ENCODE results near the gene ADAMTSL1. TPM values are rescaled to one million over a fixed set of nuclear protein-coding genes. Genes with fewer than 3 reads are reported as not detected.

The ADAMTSL1 gene
- total RNA-seq, 1 experiment from 2014 or later: 0.94 TPM

DNA sequence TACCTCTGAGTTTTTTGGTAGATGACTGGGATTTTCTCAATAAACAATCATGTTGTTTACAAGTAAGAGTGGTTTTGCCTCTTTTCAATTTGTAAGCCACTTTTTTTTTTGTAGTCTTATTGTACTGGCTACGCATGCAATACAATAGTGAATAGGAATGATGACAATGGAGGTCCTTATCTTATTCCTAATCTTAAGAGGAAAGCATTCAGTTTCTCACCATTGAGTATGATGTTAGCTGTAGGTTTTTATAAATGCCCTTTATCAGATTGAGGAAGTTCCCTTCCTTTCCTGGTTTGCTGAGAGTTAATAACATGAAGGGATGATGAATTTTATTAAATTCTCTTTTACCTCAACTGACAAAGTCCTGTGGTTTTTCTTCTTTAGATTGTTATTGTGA is 155.2 kb downstream of the ADAMTSL1 start (continued):
- TF ChIP-seq CREM (CRISPR knock-in tag; IDR thresholded peaks at IDR 0.05): no peak

DNA sequence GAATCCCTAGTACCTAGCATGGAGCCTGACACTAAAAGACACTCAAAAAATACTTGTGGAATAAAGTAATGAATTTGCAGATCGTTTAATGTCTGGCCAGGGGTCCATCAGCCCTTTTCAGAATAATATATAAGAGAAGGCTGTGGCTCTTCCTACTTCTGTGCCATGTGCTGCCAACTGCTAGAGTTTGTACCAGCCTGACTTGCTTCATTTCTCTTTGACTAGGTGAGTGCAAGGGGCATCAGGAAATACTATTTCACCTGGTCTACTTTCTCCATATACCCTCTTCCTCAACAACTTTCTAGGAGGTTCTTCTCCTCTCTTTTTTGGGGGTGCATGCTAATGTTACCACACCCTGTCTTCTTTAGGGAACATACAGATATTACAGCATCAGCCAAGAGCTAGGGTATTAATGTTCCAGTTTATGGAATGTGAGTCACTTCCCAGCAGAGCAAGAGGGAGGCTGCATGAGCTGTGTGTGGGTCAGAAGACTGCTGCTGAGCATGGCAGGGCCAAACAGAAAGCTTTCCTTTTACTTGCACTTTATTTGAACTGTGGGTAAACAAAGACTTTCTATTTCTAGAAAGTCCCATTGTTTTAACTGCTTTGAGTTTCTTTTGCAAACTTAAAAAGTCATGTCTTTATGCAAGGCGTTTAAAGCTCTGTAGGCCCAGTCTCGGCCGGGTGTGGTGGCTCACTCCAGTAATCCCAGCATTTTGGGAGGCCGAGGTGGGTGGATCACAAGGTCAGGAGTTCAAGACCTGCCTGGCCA is 158.9 kb downstream of the ADAMTSL1 start:
- POLR2A ChIA-PET: no interaction called here
- no peaks in the 10 kb centered on the region for H3K36me3 Mint-ChIP-seq
- DNase-seq (ENCODE audit: low spot score): no peak

More for the DNA sequence above, 158.9 kb downstream of the ADAMTSL1 start:
- Mint-ChIP-seq H3K27ac (no peak overlapping the region), H3K27me3 (ENCODE audit: low read depth) (no peaks in the 10 kb centered on the region), H3K9me3 (no peaks in the 10 kb centered on the region), H3K4me3 (no peak overlapping the region), H3K4me1 (peaks cover 8% of the 10 kb centered on the region)
- CTCF ChIA-PET: interaction anchor here (0.6 kb wide), 1 partner anchor 1003 kb away, joined by 3 read pairs; no protein-coding TSS in a partner anchor
- ATAC-seq: no peak
- no peak for TF ChIP-seq ZNF317 (CRISPR knock-in tag; IDR thresholded peaks at IDR 0.05; ENCODE audit: borderline replicate concordance, low read depth)
- no peak for TF ChIP-seq SMAD4 (CRISPR knock-in tag; IDR thresholded peaks at IDR 0.05)
- TF ChIP-seq, protein P1, sequence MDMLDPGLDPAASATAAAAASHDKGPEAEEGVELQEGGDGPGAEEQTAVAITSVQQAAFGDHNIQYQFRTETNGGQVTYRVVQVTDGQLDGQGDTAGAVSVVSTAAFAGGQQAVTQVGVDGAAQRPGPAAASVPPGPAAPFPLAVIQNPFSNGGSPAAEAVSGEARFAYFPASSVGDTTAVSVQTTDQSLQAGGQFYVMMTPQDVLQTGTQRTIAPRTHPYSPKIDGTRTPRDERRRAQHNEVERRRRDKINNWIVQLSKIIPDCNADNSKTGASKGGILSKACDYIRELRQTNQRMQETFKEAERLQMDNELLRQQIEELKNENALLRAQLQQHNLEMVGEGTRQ (CRISPR knock-in tag; IDR thresholded peaks at IDR 0.05): no peak
- TF ChIP-seq RORB (CRISPR knock-in tag; IDR thresholded peaks at IDR 0.05): no peak
- TF ChIP-seq, protein P2, sequence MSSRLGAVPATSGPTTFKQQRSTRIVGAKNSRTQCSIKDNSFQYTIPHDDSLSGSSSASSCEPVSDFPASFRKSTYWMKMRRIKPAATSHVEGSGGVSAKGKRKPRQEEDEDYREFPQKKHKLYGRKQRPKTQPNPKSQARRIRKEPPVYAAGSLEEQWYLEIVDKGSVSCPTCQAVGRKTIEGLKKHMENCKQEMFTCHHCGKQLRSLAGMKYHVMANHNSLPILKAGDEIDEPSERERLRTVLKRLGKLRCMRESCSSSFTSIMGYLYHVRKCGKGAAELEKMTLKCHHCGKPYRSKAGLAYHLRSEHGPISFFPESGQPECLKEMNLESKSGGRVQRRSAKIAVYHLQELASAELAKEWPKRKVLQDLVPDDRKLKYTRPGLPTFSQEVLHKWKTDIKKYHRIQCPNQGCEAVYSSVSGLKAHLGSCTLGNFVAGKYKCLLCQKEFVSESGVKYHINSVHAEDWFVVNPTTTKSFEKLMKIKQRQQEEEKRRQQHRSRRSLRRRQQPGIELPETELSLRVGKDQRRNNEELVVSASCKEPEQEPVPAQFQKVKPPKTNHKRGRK (CRISPR knock-in tag; IDR thresholded peaks at IDR 0.05; ENCODE audit: borderline replicate concordance): no peak
- TF ChIP-seq ZNF396 (CRISPR knock-in tag; IDR thresholded peaks at IDR 0.05; ENCODE audit: borderline replicate concordance): no peak
- no peak for TF ChIP-seq FOXJ3 (CRISPR knock-in tag; IDR thresholded peaks at IDR 0.05; ENCODE audit: borderline replicate concordance)
- TF ChIP-seq ZNF219 (CRISPR knock-in tag; IDR thresholded peaks at IDR 0.05; ENCODE audit: borderline replicate concordance): no peak
- no peak for TF ChIP-seq OVOL2 (CRISPR knock-in tag; IDR thresholded peaks at IDR 0.05; ENCODE audit: borderline replicate concordance)
- TF ChIP-seq, protein P3, sequence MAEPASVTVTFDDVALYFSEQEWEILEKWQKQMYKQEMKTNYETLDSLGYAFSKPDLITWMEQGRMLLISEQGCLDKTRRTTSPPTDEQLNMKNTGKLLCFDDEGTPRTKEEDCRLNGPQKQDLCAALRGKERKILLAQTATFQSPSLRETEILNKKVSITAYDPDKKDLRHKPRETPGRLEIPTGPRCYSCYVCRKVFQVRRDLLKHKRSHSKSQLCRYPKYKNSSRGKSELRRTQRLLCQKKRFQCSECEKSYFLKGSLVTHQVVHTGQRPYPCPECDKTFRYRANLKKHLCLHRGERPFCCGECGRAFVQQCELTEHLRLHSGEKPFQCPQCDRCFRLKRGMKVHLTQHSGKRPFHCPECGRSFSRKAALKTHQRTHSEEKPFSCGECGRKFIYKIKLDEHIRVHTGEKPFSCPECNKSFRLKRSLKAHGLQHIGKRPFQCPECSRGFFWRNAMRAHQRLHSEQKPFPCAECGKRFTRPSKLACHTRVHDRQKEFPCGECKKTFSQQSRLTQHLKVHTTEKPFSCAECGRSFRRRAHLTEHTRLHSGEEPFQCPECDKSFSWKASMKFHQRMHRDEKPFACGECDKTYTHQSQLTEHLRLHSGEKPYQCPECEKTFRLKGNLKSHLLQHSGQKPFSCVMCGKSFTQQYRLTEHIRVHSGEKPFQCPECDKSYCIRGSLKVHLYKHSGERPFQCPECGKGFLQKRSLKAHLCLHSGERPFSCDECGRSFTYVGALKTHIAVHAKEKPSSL (CRISPR knock-in tag; conservative IDR thresholded peaks at IDR 0.05): no peak
- no peak for TF ChIP-seq NR3C1 (CRISPR knock-in tag; conservative IDR thresholded peaks at IDR 0.05; ENCODE audit: low read depth)
- no peak for TF ChIP-seq SMAD3 (CRISPR knock-in tag; IDR thresholded peaks at IDR 0.05; ENCODE audit: borderline replicate concordance)
- no peak for TF ChIP-seq CTCF (IDR thresholded peaks at IDR 0.05)
- no peak for TF ChIP-seq ZNF671 (CRISPR knock-in tag; IDR thresholded peaks at IDR 0.05)
- TF ChIP-seq, protein P4, sequence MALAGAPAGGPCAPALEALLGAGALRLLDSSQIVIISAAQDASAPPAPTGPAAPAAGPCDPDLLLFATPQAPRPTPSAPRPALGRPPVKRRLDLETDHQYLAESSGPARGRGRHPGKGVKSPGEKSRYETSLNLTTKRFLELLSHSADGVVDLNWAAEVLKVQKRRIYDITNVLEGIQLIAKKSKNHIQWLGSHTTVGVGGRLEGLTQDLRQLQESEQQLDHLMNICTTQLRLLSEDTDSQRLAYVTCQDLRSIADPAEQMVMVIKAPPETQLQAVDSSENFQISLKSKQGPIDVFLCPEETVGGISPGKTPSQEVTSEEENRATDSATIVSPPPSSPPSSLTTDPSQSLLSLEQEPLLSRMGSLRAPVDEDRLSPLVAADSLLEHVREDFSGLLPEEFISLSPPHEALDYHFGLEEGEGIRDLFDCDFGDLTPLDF (CRISPR knock-in tag; IDR thresholded peaks at IDR 0.05): no peak
- TF ChIP-seq ZNF121 (CRISPR knock-in tag; IDR thresholded peaks at IDR 0.05): no peak
- no peak for TF ChIP-seq NFE2L1 (CRISPR knock-in tag; IDR thresholded peaks at IDR 0.05)
- TF ChIP-seq, protein P5, sequence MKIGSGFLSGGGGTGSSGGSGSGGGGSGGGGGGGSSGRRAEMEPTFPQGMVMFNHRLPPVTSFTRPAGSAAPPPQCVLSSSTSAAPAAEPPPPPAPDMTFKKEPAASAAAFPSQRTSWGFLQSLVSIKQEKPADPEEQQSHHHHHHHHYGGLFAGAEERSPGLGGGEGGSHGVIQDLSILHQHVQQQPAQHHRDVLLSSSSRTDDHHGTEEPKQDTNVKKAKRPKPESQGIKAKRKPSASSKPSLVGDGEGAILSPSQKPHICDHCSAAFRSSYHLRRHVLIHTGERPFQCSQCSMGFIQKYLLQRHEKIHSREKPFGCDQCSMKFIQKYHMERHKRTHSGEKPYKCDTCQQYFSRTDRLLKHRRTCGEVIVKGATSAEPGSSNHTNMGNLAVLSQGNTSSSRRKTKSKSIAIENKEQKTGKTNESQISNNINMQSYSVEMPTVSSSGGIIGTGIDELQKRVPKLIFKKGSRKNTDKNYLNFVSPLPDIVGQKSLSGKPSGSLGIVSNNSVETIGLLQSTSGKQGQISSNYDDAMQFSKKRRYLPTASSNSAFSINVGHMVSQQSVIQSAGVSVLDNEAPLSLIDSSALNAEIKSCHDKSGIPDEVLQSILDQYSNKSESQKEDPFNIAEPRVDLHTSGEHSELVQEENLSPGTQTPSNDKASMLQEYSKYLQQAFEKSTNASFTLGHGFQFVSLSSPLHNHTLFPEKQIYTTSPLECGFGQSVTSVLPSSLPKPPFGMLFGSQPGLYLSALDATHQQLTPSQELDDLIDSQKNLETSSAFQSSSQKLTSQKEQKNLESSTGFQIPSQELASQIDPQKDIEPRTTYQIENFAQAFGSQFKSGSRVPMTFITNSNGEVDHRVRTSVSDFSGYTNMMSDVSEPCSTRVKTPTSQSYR (CRISPR knock-in tag; IDR thresholded peaks at IDR 0.05): no peak
